Measurements from ENCODE around the gene CTNNA3. TPM values are rescaled to one million over a fixed set of nuclear protein-coding genes. Genes with fewer than 3 reads are reported as not detected.

CTNNA3 gene
- total and polyA plus RNA-seq, 2 of the 4 experiments (the other 2 are of a cell fraction), result 0.19 to 0.90 TPM

DNA sequence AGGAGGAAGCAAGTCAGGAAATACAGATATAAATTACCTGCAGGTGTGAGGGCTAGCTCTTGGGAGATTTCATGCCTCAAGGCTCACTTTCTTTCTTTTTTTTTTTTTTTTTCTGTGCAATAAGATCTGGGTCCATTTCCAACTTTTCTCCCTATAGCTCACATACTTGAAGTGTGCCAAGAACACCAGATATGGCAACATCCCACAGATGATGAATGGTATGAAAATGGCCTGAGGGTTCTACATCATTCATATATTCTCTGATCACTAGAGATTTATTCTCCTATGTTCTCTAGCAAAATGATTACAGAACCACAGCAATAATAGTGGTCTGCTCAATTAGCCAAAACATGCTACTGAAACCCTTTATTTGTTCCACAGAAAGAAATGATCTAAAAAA is 653.0 kb downstream of the CTNNA3 start:
- dilution Hi-C loops (cut with HindIII; ENCODE audit: low sequenced_read_pairs, unreplicated experiment) (no loop called here), in situ Hi-C loops (cut with MboI; ENCODE audit: low sequenced_read_pairs) (no loop called here), intact Hi-C loops (cut with micrococcal nuclease) (no loop called here)
- H3K36me3 ChIP-seq (ENCODE audit: control insufficient read depth, insufficient read depth, low read length), result no peaks in the 10 kb centered on the region
- H2BK5ac ChIP-seq (ENCODE audit: low read depth, low read length, poor library complexity, severe bottlenecking), result no peak overlapping the region
- no peak overlapping the region for H4K91ac ChIP-seq (ENCODE audit: insufficient read depth, low read depth, low read length)
- ChIA-PET CTCF (interaction anchor here (0.7 kb wide), 1 partner anchor 264 kb away, joined by 5 read pairs; no protein-coding TSS in a partner anchor), POLR2A (ENCODE audit: unreplicated experiment) (no interaction called here)
- H2AK5ac ChIP-seq (ENCODE audit: low read depth, low read length), result no peak overlapping the region
- H2BK15ac ChIP-seq (ENCODE audit: low read depth, low read length), result no peak overlapping the region
- H2AK9ac ChIP-seq (replicated peaks; ENCODE audit: low read depth, low read length, poor library complexity), result no peak overlapping the region
- no peak overlapping the region for H3K18ac ChIP-seq (ENCODE audit: low read depth, low read length)
- H4K5ac ChIP-seq (ENCODE audit: low read depth, low read length), result no peak overlapping the region
- H2BK20ac ChIP-seq (ENCODE audit: low read depth, low read length), result no peak overlapping the region
- no peaks in the 10 kb centered on the region for H3K9me1 ChIP-seq (ENCODE audit: insufficient read depth, low read length)
- no peak for DNase-seq
- no peak overlapping the region for H3K4me3 ChIP-seq (ENCODE audit: insufficient read depth, low read depth, low read length)
- H3K79me1 ChIP-seq (ENCODE audit: low read depth in 1 of 2, low read length in 2 of 2), result no peaks in the 10 kb centered on the region
- H3K27ac ChIP-seq (ENCODE audit: insufficient read depth, low read length), result no peak overlapping the region
- no peak overlapping the region for H3K23ac ChIP-seq (ENCODE audit: low read depth, low read length)
- no peak for ATAC-seq (ENCODE audit: low read depth)
- no peaks in the 10 kb centered on the region for H3K27me3 ChIP-seq (ENCODE audit: control insufficient read depth, insufficient read depth, low read length)
- H3K56ac ChIP-seq (ENCODE audit: extremely low read depth, insufficient read depth, low read length), result no peak overlapping the region
- H3K14ac ChIP-seq (replicated peaks; ENCODE audit: low read depth, low read length), result no peak overlapping the region
- H2BK120ac ChIP-seq (ENCODE audit: low read depth, low read length), result no peak overlapping the region
- no peak overlapping the region for H3K4ac ChIP-seq (ENCODE audit: low read depth, low read length)
- no peak overlapping the region for H3K9ac ChIP-seq (ENCODE audit: low read depth, low read length)
- no peak for TF ChIP-seq FOS (IDR thresholded peaks at IDR 0.05; ENCODE audit: low read depth, low read length)
- no peaks in the 10 kb centered on the region for H3K4me1 ChIP-seq (ENCODE audit: control insufficient read depth, insufficient read depth, low read length)
- no peak overlapping the region for H4K8ac ChIP-seq (ENCODE audit: low read depth in 2 of 2, low read length in 2 of 2)
- no peaks in the 10 kb centered on the region for H3K9me3 ChIP-seq (ENCODE audit: control insufficient read depth, insufficient read depth, low read length)
- BruUV-seq (replicated peaks), result no TSS peak
- no peak overlapping the region for H2AFZ ChIP-seq (replicated peaks; ENCODE audit: low read length, poor library complexity)
- no peaks in the 10 kb centered on the region for H4K20me1 ChIP-seq (ENCODE audit: insufficient read depth, low read length)
- no peak overlapping the region for H3K4me2 ChIP-seq (ENCODE audit: low read depth, low read length)
